AG09319 (cell line): ENCODE data around the gene CADM1.

Source experiments
- DNase-seq: peaks from one replicate; pipeline ENCODE4 v3.0.0-alpha.2; 2010; ENCODE audit warnings: low read depth; ENCODE audit errors: extremely low read depth
- CTCF ChIP-seq: IDR thresholded peaks from 2 replicates; pipeline ENCODE4 v1.5.1; 2011; ENCODE audit warnings: low read depth, mild to moderate bottlenecking, inconsistent platforms, low read length, moderate library complexity

Gene CADM1

GRCh38 chr11:115126092-115126491, 378.1 kb downstream of the CADM1 start:
- no peak for DNase-seq
- no peak for TF ChIP-seq CTCF

DNA sequence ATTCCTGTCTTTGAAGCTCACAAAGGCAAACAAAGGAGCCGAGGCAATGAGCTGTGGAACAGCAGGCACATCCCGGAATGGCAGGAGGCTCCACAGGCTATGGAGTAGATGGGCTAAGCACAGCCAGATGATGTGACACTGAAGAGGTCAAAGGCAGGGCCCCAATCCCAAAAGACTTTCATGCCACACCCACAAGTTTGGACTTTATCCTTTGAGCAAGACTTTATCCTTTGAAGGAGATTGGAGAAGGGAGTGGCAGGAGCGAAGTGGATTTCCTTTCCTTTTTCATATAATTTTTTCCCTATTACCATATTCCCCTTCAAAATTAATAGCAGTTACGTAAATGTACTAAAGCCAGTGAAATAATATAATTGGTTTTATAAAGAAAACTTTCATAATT, 379.4 kb downstream of the CADM1 start:
- no peak for DNase-seq
- TF ChIP-seq CTCF: no peak

DNA sequence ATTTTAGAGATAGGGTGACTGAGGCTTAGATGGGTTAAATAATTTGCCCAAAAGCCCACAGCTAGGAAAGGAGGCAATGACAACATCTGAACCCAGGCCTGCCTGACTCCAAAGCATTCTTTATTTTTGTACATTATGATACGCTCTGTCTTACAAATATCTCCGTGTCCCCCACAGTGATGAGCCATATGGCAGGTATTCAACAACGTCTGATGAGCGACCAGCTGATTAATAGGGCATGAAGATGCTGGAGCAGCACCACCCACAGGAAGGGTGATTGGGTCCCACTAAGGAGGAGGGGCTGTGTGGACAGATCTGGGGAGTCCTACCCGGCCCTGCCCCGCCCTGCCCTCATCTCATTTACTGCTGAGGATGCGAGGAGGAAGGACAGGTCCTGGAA, 380.6 kb downstream of the CADM1 start:
- no peak for TF ChIP-seq CTCF
- DNase-seq: no peak

DNA sequence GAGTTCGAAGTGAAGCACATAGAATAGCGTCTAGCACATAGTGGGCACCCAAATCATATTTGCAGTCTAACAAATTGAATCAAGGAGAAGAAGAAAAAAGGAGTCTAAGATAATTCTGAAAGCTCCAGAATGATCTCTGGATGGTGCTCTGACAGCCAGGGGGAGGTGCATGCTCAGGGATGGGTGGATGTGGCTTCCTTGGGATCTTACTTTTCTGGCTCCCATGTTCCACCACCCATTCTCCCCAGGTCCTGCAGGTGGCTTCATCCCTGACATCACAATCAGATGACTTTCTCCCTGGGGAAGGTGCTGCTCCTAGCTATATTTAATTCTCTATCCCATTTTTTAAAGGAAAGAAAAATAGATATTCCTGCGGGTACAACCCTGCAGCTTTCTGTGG, 381.9 kb downstream of the CADM1 start:
- no peak for DNase-seq
- no peak for TF ChIP-seq CTCF
